H1 (cell line): ENCODE data around the gene CTF1. TPM values are rescaled to one million over a fixed set of nuclear protein-coding genes. Genes with fewer than 3 reads are reported as not detected.
A peak's percentile ranks its signal among the peaks of the same experiment; 100 is the strongest.

ENCODE experiments used
- CTCF ChIA-PET: fragments of 300-600 bp; sonication (Branson Sonifier 250); formaldehyde crosslinking; loops from one replicate; lab custom pipeline; 2021; ENCODE audit not compliant: partially characterized antibody; lab: Charles Lee
- POLR2A ChIA-PET: fragments of 300-600 bp; sonication (Branson Sonifier 250); formaldehyde crosslinking; loops from one replicate; lab custom pipeline; 2021; ENCODE audit warnings: inconsistent platforms; ENCODE audit not compliant: partially characterized antibody; lab: Charles Lee
- DNase-seq, 2 experiments: peaks; one replicate each; pipeline versions ENCODE4 v3.0.0 to v3.0.0-alpha.2; 2010 to 2022; ENCODE audit warnings: low spot score in 2 of 2, low read depth in 1 of 2, mixed read lengths in 1 of 2
- FAIRE-seq: peaks from 2 replicates; lab custom pipeline; 2011; peaks lifted over from hg19 to GRCh38; lab: Jason Lieb, UNC
- H2AFZ ChIP-seq: 2 replicates; pipeline ENCODE4 v1.8.1; 2012; ENCODE audit warnings: low read length, inconsistent platforms
- H2AK5ac ChIP-seq: 2 replicates; pipeline ENCODE4 v1.6.1; 2013; ENCODE audit warnings: low read depth, low read length
- H2BK120ac ChIP-seq: replicated peaks from 2 replicates; pipeline ENCODE3; 2013; ENCODE audit warnings: low read depth, low read length, inconsistent platforms
- H2BK12ac ChIP-seq: 2 replicates; pipeline ENCODE4 v1.6.1; 2013; ENCODE audit warnings: low read depth, low read length
- H2BK15ac ChIP-seq: 2 replicates; pipeline ENCODE4 v1.6.1; 2013; ENCODE audit warnings: low read length
- H2BK20ac ChIP-seq: 2 replicates; pipeline ENCODE4 v1.6.1; 2013; ENCODE audit warnings: low read length
- H2BK5ac ChIP-seq: 2 replicates; pipeline ENCODE4 v1.6.1; 2013; ENCODE audit warnings: low read depth, low read length
- H3K14ac ChIP-seq: 2 replicates; pipeline ENCODE4 v1.6.1; 2013; ENCODE audit warnings: inconsistent platforms; ENCODE audit not compliant: insufficient read length
- H3K18ac ChIP-seq: 2 replicates; pipeline ENCODE4 v1.6.1; 2013; ENCODE audit warnings: low read length; ENCODE audit errors: extremely low read depth
- H3K23ac ChIP-seq: 2 replicates; pipeline ENCODE4 v1.6.1; 2013; ENCODE audit warnings: inconsistent platforms; ENCODE audit not compliant: insufficient read length
- H3K23me2 ChIP-seq: 2 replicates; pipeline ENCODE4 v1.6.1; 2013; ENCODE audit warnings: low read depth, low read length
- H3K27ac ChIP-seq: 2 replicates; pipeline ENCODE4 v1.6.1; 2011; ENCODE audit warnings: low read depth, low read length, inconsistent platforms
- H3K27me3 ChIP-seq, 4 experiments: replicated peaks in 1 of 4; 1 replicate in 1 of 4; 2 replicates in 3 of 4; pipeline versions ENCODE4 v1.6.1 to v1.8.1; 2011 to 2013; ENCODE audit warnings: low read length in 3 of 4, mild to moderate bottlenecking in 3 of 4, inconsistent platforms in 2 of 4, mixed read lengths in 2 of 4, moderate library complexity in 1 of 4; ENCODE audit not compliant: control insufficient read depth in 3 of 4, insufficient read depth in 3 of 4; ENCODE audit errors: extremely low read depth in 1 of 4
- H3K36me3 ChIP-seq, 4 experiments: 2 replicates each; pipeline versions ENCODE4 v1.6.1 to v1.8.1; 2011 to 2013; ENCODE audit warnings: mild to moderate bottlenecking in 4 of 4, low read length in 3 of 4, moderate library complexity in 2 of 4, control low read depth in 1 of 4, inconsistent platforms in 1 of 4; ENCODE audit not compliant: insufficient read depth in 4 of 4, control insufficient read depth in 2 of 4
- H3K4ac ChIP-seq: replicated peaks from 2 replicates; pipeline ENCODE3; 2013; ENCODE audit warnings: low read length, low read depth, mixed read lengths, inconsistent platforms; ENCODE audit not compliant: insufficient read length
- H3K4me1 ChIP-seq, 4 experiments: replicated peaks in 1 of 4; 1 replicate in 1 of 4; 2 replicates in 3 of 4; pipeline versions ENCODE4 v1.6.1 to v1.8.1; 2011 to 2013; ENCODE audit warnings: low read length in 3 of 4, inconsistent platforms in 2 of 4, mixed read lengths in 1 of 4; ENCODE audit not compliant: insufficient read depth in 4 of 4, control insufficient read depth in 3 of 4
- H3K4me2 ChIP-seq, 2 experiments: 2 replicates each; pipeline versions ENCODE4 v1.6.1 to v1.8.1; 2011 to 2013; ENCODE audit warnings: low read depth in 2 of 2, low read length in 2 of 2, control low read depth in 1 of 2, inconsistent platforms in 1 of 2, mild to moderate bottlenecking in 1 of 2; ENCODE audit not compliant: insufficient read depth in 1 of 2
- H3K4me3 ChIP-seq, 4 experiments: fragments of 200-600, 300-600 bp in 1 of 4; sonication (generic), shearing (Covaris generic), sonication (Bioruptor Twin) in 1 of 4; 2 replicates each; pipeline versions ENCODE4 v1.5.1 to v1.8.1; 2011 to 2016; ENCODE audit warnings: low read length in 4 of 4, low read depth in 3 of 4, control low read depth in 2 of 4, inconsistent platforms in 2 of 4, mild to moderate bottlenecking in 2 of 4, mixed read lengths in 1 of 4, moderate library complexity in 1 of 4; ENCODE audit not compliant: insufficient read depth in 2 of 4; ENCODE audit errors: extremely low read depth in 1 of 4
- H3K56ac ChIP-seq: replicated peaks from 2 replicates; pipeline ENCODE3; 2013; ENCODE audit warnings: low read depth, mild to moderate bottlenecking, mixed read lengths, low read length, inconsistent platforms; ENCODE audit not compliant: insufficient read length
- H3K79me1 ChIP-seq: 2 replicates; pipeline ENCODE4 v1.6.1; 2013; ENCODE audit warnings: low read depth, low read length, control low read depth
- H3K79me2 ChIP-seq, 2 experiments: 2 replicates each; pipeline versions ENCODE4 v1.6.1 to v1.8.1; 2012 to 2013; ENCODE audit warnings: low read length in 2 of 2, mild to moderate bottlenecking in 2 of 2, inconsistent platforms in 1 of 2; ENCODE audit not compliant: insufficient read depth in 2 of 2, control insufficient read depth in 1 of 2
- H3K9ac ChIP-seq, 4 experiments: replicated peaks in 1 of 4; 1 replicate in 1 of 4; 2 replicates in 3 of 4; pipeline versions ENCODE4 v1.6.1 to v1.8.1; 2011 to 2013; ENCODE audit warnings: low read depth in 3 of 4, low read length in 3 of 4, control low read depth in 2 of 4, mild to moderate bottlenecking in 2 of 4, moderate library complexity in 2 of 4, inconsistent platforms in 1 of 4; ENCODE audit errors: extremely low read depth in 1 of 4
- H3K9me3 ChIP-seq, 2 experiments: 2 replicates each; pipeline versions ENCODE4 v1.6.1 to v1.8.1; 2012 to 2013; ENCODE audit warnings: mild to moderate bottlenecking in 2 of 2, moderate library complexity in 2 of 2, control low read depth in 1 of 2, inconsistent platforms in 1 of 2, low read depth in 1 of 2, low read length in 1 of 2, mixed read lengths in 1 of 2; ENCODE audit not compliant: insufficient read depth in 2 of 2
- H4K20me1 ChIP-seq, 2 experiments: replicated peaks in 1 of 2; 2 replicates each; pipeline versions ENCODE3 to v1.8.1; 2011 to 2013; ENCODE audit warnings: inconsistent platforms in 2 of 2, low read length in 2 of 2, mild to moderate bottlenecking in 1 of 2; ENCODE audit not compliant: insufficient read depth in 2 of 2, control insufficient read depth in 1 of 2
- H4K5ac ChIP-seq: 2 replicates; pipeline ENCODE4 v1.6.1; 2013; ENCODE audit warnings: low read length, low read depth, mixed read lengths, inconsistent platforms; ENCODE audit not compliant: insufficient read length
- H4K8ac ChIP-seq: 2 replicates; pipeline ENCODE4 v1.8.0; 2013; ENCODE audit warnings: mild to moderate bottlenecking, moderate library complexity, low read length, inconsistent platforms; ENCODE audit not compliant: insufficient read depth; ENCODE audit errors: extremely low read depth
- H4K91ac ChIP-seq: replicated peaks from 2 replicates; pipeline ENCODE3; 2013; ENCODE audit warnings: low read length, mixed read lengths, inconsistent platforms; ENCODE audit not compliant: insufficient read length
- GABPA ChIP-seq: IDR thresholded peaks from 2 replicates; pipeline ENCODE4 v1.6.1; 2011; ENCODE audit warnings: mild to moderate bottlenecking, low read length, moderate library complexity, borderline replicate concordance; ENCODE audit not compliant: insufficient read depth
- PHF8 ChIP-seq: fragments of 200-600 bp; sonication (generic); conservative IDR thresholded peaks from 2 replicates; pipeline ENCODE4 v1.7.1; 2012; ENCODE audit warnings: low read depth, mild to moderate bottlenecking, inconsistent platforms, low read length, moderate library complexity
- POU5F1 ChIP-seq: IDR thresholded peaks from 2 replicates; pipeline ENCODE4 v1.6.1; 2011; ENCODE audit warnings: low read depth, mild to moderate bottlenecking, low read length, moderate library complexity
- SP1 ChIP-seq: IDR thresholded peaks from 2 replicates; pipeline ENCODE4 v1.6.1; 2011; ENCODE audit warnings: low read depth, low read length
- SP2 ChIP-seq: IDR thresholded peaks from 2 replicates; pipeline ENCODE4 v1.6.1; 2012; ENCODE audit warnings: mild to moderate bottlenecking, low read length, inconsistent platforms
- TAF1 ChIP-seq: IDR thresholded peaks from 2 replicates; pipeline ENCODE4 v1.6.1; 2011; ENCODE audit warnings: mild to moderate bottlenecking, low read depth, low read length
- TCF12 ChIP-seq: IDR thresholded peaks from 2 replicates; pipeline ENCODE4 v1.6.1; 2011; ENCODE audit warnings: low read depth, mild to moderate bottlenecking, low read length
- WGBS, 2 experiments: shearing (Covaris generic) in 1 of 2; methylation state at CpG; one replicate each; pipeline versions ENCODE4 v1.1.6 to v1.1.7; 2013 to 2015; ENCODE audit warnings: low lambda C conversion rate in 2 of 2, mixed read lengths in 2 of 2, inconsistent platforms in 1 of 2, low coverage in 1 of 2, missing lambda C conversion rate in 1 of 2; ENCODE audit not compliant: insufficient replicate concordance in 2 of 2, insufficient coverage in 1 of 2, insufficient read length in 1 of 2; ENCODE audit errors: extremely low coverage in 1 of 2, missing lambda C conversion rate in 1 of 2; 5-methylcytosine and 5-hydroxymethylcytosine counted together
- polyA plus RNA-seq, 7 experiments: library from polyadenylated mRNA; depleted of rRNA in 3 of 7; stranded (reverse) in 5 of 7; unstranded in 2 of 7; fragments of >200 nt in 5 of 7; fragments of 200-250 nt in 2 of 7; gene quantifications; 1 replicate in 5 of 7; 2 replicates in 1 of 7; 4 replicates in 1 of 7; pipeline versions ENCODE4 v1.2.1 to v1.2.3, GENCODE V29; 2011 to 2013; ENCODE audit warnings: missing spikeins in 2 of 7, mixed read lengths in 2 of 7
- total RNA-seq: library from RNA; stranded (reverse); fragmentation: NEBNext Ultra II Directional; extraction: Animal tissue kit (Norgen Biotek cat#: 25700); gene quantifications from 2 replicates; pipeline ENCODE4 v1.2.1, GENCODE V29; 2021
- TF ChIP-seq, protein P1 (sequence below): IDR thresholded peaks from 2 replicates; pipeline ENCODE4 v1.6.1; 2011; ENCODE audit warnings: low read length, improper control_type of control experiment

The CTF1 gene
- total and polyA plus RNA-seq, 2 of the 8 experiments (the other 6 are each of a cell fraction or from before 2014, with no cell fraction given) = 0.97 to 3.4 TPM

DNA sequence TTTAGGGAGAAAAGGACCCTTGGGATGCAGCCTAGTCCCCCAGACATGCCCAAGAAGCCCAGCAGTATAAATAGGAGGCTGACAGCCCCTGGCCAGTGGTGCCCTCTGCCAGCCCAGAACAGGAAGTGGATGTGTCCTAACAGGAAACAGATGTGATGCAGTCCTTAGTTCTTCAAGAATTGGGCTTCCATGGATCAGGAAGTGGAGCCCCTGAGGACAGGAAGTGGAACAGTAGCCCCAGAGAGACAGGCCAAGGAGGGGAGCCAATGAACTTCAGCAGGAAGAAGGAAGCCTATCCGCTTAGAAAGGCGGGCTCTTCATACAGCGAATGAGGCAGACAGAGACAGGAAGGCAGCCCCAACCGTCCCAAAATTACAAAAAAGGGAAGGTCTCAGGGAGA lies 7.2 kb downstream of the CTF1 start:
- Histone ChIP-seq H3K56ac (no peak overlapping the region), H3K9me3 (no peaks in the 10 kb centered on the region), H2AFZ (no peak overlapping the region), H3K23ac (no peak overlapping the region), H2BK15ac (peak overlapping the region; percentile 95; the same call in 1 of the 2 replicates), H3K4me1 (peaks cover 2 to 5% (median 4%) of the 10 kb centered on the region in 4 experiments; a peak in 5 of 7 replicates), H3K9ac (no peak overlapping the region), H3K4ac (no peak overlapping the region), H3K23me2 (peaks cover 4% of the 10 kb centered on the region; the same call in 1 of the 2 replicates), H4K20me1 (no peaks in the 10 kb centered on the region), H2AK5ac (no peak overlapping the region), H3K4me3 (no peak overlapping the region), H3K18ac (peak overlapping the region; percentile 32; the same call in 1 of the 2 replicates), H3K4me2 (no peak overlapping the region), H4K5ac (no peak overlapping the region), H2BK20ac (no peak overlapping the region), H3K36me3 (no peaks in the 10 kb centered on the region), H3K79me1 (no peaks in the 10 kb centered on the region), H2BK120ac (no peak overlapping the region), H3K27me3 (peaks cover 0 to 19% (median 3%) of the 10 kb centered on the region in 4 experiments; a peak in 4 of 7 replicates), H4K91ac (no peak overlapping the region), H3K14ac (no peak overlapping the region), H4K8ac (no peak overlapping the region), H2BK5ac (no peak overlapping the region), H2BK12ac (peak overlapping the region; percentile 43; the same call in 1 of the 2 replicates), H3K79me2 (no peaks in the 10 kb centered on the region), H3K27ac (no peak overlapping the region)
- FAIRE-seq = no peak
- TF ChIP-seq SP2 (no peak), PHF8 (no peak), POU5F1 (no peak), GABPA (no peak), TAF1 (no peak), SP1 (no peak), TCF12 (no peak)
- TF ChIP-seq, protein P1, sequence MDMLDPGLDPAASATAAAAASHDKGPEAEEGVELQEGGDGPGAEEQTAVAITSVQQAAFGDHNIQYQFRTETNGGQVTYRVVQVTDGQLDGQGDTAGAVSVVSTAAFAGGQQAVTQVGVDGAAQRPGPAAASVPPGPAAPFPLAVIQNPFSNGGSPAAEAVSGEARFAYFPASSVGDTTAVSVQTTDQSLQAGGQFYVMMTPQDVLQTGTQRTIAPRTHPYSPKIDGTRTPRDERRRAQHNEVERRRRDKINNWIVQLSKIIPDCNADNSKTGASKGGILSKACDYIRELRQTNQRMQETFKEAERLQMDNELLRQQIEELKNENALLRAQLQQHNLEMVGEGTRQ = no peak
- 91% methylated on average over 4 of the region's 4 CpGs; no CpG with 5 or more reads in 1 of the 2 experiments for WGBS, 2 experiments
- DNase-seq = no peak
- ChIA-PET CTCF (interaction anchor here (2.6 to 6.4 kb wide), 3 partner anchors 8 to 58 kb away, joined by 11 to 69 read pairs (median 22); no protein-coding TSS in a partner anchor), POLR2A (interaction anchor here (2.7 kb wide), 1 partner anchor 28 kb away, joined by 23 read pairs; no protein-coding TSS in a partner anchor)
